BLaER1 treated with 17β-estradiol and CSF1 and Interleukin-3, amounts not matched to agents 10 nM and 100 nM (cell line): ENCODE data around the gene OGFOD2.

Source experiments
- H3K27ac ChIP-seq, 11 experiments: shearing (Covaris generic); formaldehyde crosslinking; 2 replicates each; pipeline ENCODE4 v1.8.1; 2022
- H3K27me3 ChIP-seq, 11 experiments: shearing (Covaris generic); formaldehyde crosslinking; 2 replicates each; pipeline ENCODE4 v1.8.1; 2022
- H3K36me3 ChIP-seq, 11 experiments: shearing (Covaris generic); formaldehyde crosslinking; 2 replicates each; pipeline ENCODE4 v1.8.1; 2022
- H3K4me1 ChIP-seq, 10 experiments: shearing (Covaris generic); formaldehyde crosslinking; 2 replicates each; pipeline ENCODE4 v1.8.1; 2022
- H3K4me2 ChIP-seq, 11 experiments: shearing (Covaris generic); formaldehyde crosslinking; 2 replicates each; pipeline ENCODE4 v1.8.1; 2022
- H3K4me3 ChIP-seq, 10 experiments: shearing (Covaris generic); formaldehyde crosslinking; 2 replicates each; pipeline ENCODE4 v1.8.1; 2022
- H3K9ac ChIP-seq, 11 experiments: shearing (Covaris generic); formaldehyde crosslinking; 2 replicates each; pipeline ENCODE4 v1.8.1; 2022
- H3K9me3 ChIP-seq, 11 experiments: shearing (Covaris generic); formaldehyde crosslinking; replicated peaks in 1 of 11; 2 replicates each; pipeline ENCODE4 v1.8.1; 2022
- H4K20me1 ChIP-seq, 11 experiments: shearing (Covaris generic); formaldehyde crosslinking; 2 replicates each; pipeline ENCODE4 v1.8.1; 2022
- Cebpa-rat ChIP-seq, 11 experiments: shearing (Covaris generic); IDR thresholded peaks; 2 replicates each; pipeline ENCODE4 v1.8.1; 2022

OGFOD2 gene

DNA sequence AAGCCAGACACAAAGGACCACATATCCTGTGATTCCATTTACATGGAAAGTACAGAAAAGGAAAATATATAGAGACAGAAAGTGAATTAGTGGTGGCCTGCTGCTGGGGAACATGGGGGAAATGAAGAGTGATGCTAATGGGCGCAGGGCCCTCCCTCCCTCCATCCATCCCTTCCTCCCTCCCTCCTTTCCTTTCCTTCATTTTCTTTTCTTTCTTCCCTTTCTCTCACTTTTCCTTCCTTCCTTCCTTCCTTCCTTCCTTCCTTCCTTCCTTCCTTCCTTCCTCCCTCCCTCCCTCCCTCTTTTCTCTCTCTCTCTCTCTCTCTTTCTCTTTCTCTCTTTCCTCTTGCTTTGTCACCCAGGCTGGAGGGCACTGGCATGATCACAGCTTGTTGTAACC lies 42.7 kb downstream of the OGFOD2 start:
- TF ChIP-seq Cebpa-rat (IDR thresholded peaks at IDR 0.05), result no peak

DNA sequence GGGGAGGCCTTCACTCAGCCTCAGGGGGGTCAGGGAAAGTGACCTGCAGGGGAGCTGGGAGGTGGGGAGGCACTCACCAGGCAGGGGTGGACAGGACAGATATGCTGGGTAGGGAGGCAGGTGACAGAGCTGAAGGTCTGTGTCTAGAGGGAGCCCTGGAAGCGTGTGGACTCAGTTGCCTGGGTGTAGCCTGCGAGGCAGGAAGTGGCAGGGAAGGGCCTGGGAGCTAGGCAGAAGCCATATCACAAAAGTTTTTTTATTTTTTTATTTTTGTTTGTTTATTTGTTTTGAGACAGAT lies 44.7 kb downstream of the OGFOD2 start:
- H3K27me3 ChIP-seq, result no peaks in the 10 kb centered on the region
- H3K4me2 ChIP-seq, result no peak overlapping the region
- peaks cover 0 to 8% (median 0%) of the 10 kb centered on the region in 11 experiments; a peak in 4 of 22 replicates for H3K36me3 ChIP-seq
- H3K9me3 ChIP-seq, result no peaks in the 10 kb centered on the region
- H4K20me1 ChIP-seq, result peaks cover 0 to 23% (median 0%) of the 10 kb centered on the region in 11 experiments; a peak in 4 of 22 replicates
- no peak overlapping the region for H3K9ac ChIP-seq
- no peak overlapping the region for H3K27ac ChIP-seq
- H3K4me1 ChIP-seq, result peaks cover 5 to 34% (median 17%) of the 10 kb centered on the region in 10 experiments; a peak in 15 of 20 replicates
- TF ChIP-seq Cebpa-rat (IDR thresholded peaks at IDR 0.05), result no peak
- no peak overlapping the region for H3K4me3 ChIP-seq

More for the DNA sequence above, 42.7 kb downstream of the OGFOD2 start:
- no peaks in the 10 kb centered on the region for H3K9me3 ChIP-seq
- peaks cover 0 to 22% (median 14%) of the 10 kb centered on the region in 11 experiments; a peak in 9 of 22 replicates for H3K36me3 ChIP-seq
- H3K9ac ChIP-seq, result no peak overlapping the region
- H3K4me3 ChIP-seq, result no peak overlapping the region
- H3K4me2 ChIP-seq, result no peak overlapping the region
- H3K4me1 ChIP-seq, result peaks cover 0 to 15% (median 4%) of the 10 kb centered on the region in 10 experiments; a peak in 12 of 20 replicates
- no peak overlapping the region for H3K27ac ChIP-seq
- H4K20me1 ChIP-seq, result peaks cover 0 to 25% (median 0%) of the 10 kb centered on the region in 11 experiments; a peak in 3 of 22 replicates
- no peaks in the 10 kb centered on the region for H3K27me3 ChIP-seq

DNA sequence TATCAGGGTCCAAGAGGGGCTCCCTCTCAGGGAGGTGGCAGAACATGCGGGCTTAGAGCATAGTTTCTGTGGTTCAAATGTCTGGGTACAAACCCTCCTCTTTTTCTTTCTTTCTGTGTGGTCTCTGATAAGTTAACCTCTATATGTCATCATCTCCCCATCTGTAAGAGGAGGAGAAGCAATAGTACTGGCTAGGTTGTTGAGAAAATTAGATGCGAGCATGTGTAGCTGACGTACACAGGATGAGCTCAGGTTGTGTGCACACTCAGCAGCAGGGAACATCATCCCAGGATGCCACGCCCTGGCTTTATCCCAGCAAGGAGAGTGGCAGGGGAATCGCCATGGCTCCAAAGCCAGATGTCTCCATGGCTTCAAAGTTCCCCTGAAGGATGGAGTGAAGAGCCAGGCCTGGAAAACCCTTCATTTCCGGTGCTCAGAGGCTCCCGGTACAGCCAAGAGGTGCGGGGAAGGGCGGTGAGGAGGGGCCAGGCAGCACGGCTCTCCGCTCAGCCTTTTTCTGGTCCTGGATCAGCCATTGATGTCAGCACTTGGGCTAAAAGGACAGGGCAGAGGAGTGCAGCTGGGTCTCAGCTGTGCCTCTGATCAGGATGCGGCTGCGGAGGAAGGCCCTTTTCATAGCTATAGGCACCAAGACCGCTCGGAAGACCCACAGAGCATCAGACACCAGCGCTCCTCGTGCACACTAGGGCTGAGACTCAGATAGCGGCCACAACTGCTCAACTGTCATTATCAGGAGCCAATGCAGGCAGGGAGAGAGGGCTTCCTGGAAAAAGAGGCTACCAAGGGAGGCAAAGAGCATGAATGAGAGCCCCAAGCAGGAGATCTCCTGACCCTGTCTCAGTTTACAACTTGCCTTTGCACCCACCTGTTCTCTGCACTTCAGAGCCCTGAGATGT lies 46.9 kb downstream of the OGFOD2 start:
- Histone ChIP-seq H3K9me3 (no peaks in the 10 kb centered on the region), H3K27ac (no peak overlapping the region), H4K20me1 (peaks cover 0 to 28% (median 0%) of the 10 kb centered on the region in 11 experiments; a peak in 4 of 22 replicates), H3K4me2 (peak overlapping the region in 2 of 11 experiments; percentile 8 to 44; a peak in 1 of 22 replicates), H3K27me3 (no peaks in the 10 kb centered on the region), H3K4me1 (peaks cover 6 to 43% (median 21%) of the 10 kb centered on the region in 10 experiments; a peak in 15 of 20 replicates), H3K36me3 (peaks cover 0 to 19% (median 0%) of the 10 kb centered on the region in 11 experiments; a peak in 5 of 22 replicates), H3K9ac (no peak overlapping the region), H3K4me3 (no peak overlapping the region)
- TF ChIP-seq Cebpa-rat (IDR thresholded peaks at IDR 0.05), result no peak

DNA sequence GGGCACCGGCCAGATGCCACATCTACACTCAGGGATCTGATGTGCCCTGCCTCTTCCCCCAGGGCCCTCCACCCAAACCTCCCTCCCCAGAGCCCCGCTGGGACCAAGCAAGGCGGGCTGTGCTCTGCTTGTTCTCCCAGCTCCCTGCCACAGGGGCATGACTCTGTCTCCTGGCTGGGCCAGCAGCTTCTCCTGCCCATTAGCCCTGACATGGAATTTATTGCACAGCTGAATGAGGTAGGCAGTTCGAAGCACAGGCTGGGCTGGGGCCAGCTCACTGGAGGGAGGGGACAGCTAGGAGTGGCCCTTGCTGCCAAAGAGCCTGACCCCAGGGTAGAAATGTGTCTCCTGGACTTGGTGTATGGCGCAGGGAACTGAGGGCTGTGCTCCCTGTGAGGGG lies 47.8 kb downstream of the OGFOD2 start:
- H3K9me3 ChIP-seq, result no peaks in the 10 kb centered on the region
- peaks cover 0 to 19% (median 0%) of the 10 kb centered on the region in 11 experiments; a peak in 6 of 22 replicates for H3K36me3 ChIP-seq
- TF ChIP-seq Cebpa-rat (IDR thresholded peaks at IDR 0.05), result no peak
- peaks cover 0 to 34% (median 0%) of the 10 kb centered on the region in 11 experiments; a peak in 4 of 22 replicates for H4K20me1 ChIP-seq
- H3K4me2 ChIP-seq, result peak overlapping the region in 7 of 11 experiments; percentile 5 to 44 (median 33); a peak in 10 of 22 replicates
- H3K4me1 ChIP-seq, result peaks cover 6 to 52% (median 28%) of the 10 kb centered on the region in 10 experiments; a peak in 18 of 20 replicates
- H3K27ac ChIP-seq, result no peak overlapping the region
- H3K4me3 ChIP-seq, result no peak overlapping the region
- no peaks in the 10 kb centered on the region for H3K27me3 ChIP-seq
- no peak overlapping the region for H3K9ac ChIP-seq

GRCh38 chr12:123024819-123025391 lies 49.9 kb downstream of the OGFOD2 start:
- H3K4me2 ChIP-seq, result peak overlapping the region in 6 of 11 experiments; percentile 0 to 36 (median 16); a peak in 5 of 22 replicates
- H3K27me3 ChIP-seq, result no peaks in the 10 kb centered on the region
- TF ChIP-seq Cebpa-rat (IDR thresholded peaks at IDR 0.05), result no peak
- H3K27ac ChIP-seq, result no peak overlapping the region
- H4K20me1 ChIP-seq, result peaks cover 0 to 39% (median 0%) of the 10 kb centered on the region in 11 experiments; a peak in 4 of 22 replicates
- peaks cover 0 to 19% (median 0%) of the 10 kb centered on the region in 11 experiments; a peak in 7 of 22 replicates for H3K36me3 ChIP-seq
- H3K9ac ChIP-seq, result no peak overlapping the region
- H3K9me3 ChIP-seq, result no peaks in the 10 kb centered on the region
- no peak overlapping the region for H3K4me3 ChIP-seq
- H3K4me1 ChIP-seq, result peaks cover 17 to 63% (median 47%) of the 10 kb centered on the region in 10 experiments

- H3K9ac ChIP-seq, result no peak overlapping the region
- peaks cover 0 to 21% (median 0%) of the 10 kb centered on the region in 11 experiments; a peak in 7 of 22 replicates for H3K36me3 ChIP-seq
- no peak overlapping the region for H3K4me3 ChIP-seq
- H3K27me3 ChIP-seq, result no peaks in the 10 kb centered on the region
- TF ChIP-seq Cebpa-rat (IDR thresholded peaks at IDR 0.05), result no peak
- peaks cover 17 to 65% (median 52%) of the 10 kb centered on the region in 10 experiments for H3K4me1 ChIP-seq
- H3K9me3 ChIP-seq, result no peaks in the 10 kb centered on the region
- no peak overlapping the region for H3K4me2 ChIP-seq
- H3K27ac ChIP-seq, result no peak overlapping the region
- peaks cover 0 to 39% (median 0%) of the 10 kb centered on the region in 11 experiments; a peak in 4 of 22 replicates for H4K20me1 ChIP-seq
Observed at GRCh38 chr12:123026094-123026853, 51.2 kb downstream of the OGFOD2 start.

DNA sequence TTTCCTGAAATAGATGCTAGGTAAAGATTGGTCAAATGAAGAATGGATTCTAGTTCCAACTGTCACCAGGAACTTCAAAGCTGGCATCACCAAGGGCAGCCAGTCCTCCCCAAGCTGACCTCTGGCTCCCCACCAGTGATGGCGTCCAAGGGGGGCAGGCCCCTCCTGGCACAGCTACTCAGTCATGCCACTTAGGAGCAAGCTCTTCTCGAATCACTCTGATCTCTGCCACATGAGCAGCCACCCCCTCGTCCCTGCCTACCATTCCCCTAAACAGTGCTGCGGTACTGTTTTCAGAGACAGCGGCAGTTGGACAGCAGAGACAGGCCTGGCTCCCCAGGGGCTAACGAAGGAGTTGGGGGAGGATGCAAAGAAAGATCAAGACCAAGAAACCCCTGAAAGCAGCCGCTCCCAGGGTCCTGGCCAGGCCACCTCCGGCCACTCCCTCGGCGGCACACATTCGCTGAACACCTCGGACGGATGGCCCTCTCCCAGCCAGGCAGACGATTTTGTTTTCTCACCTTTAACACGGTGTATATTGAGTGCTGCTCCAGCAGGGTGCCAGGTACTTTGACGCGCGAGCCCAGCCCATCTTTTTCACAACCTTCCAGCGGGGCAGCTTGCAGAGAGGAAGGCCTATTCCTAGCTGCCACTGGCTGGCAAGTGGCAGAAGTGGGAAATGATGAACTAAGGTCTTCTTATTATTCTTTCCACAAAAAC lies 52.8 kb downstream of the OGFOD2 start:
- peak overlapping the region in 3 of 11 experiments; percentile 1 to 24 (median 14); a peak in 2 of 22 replicates for H3K27ac ChIP-seq

More for the DNA sequence above, 52.8 kb downstream of the OGFOD2 start:
- Histone ChIP-seq H3K9ac (peak overlapping the region in 3 of 11 experiments; percentile 4 to 48 (median 24); a peak in 4 of 22 replicates), H3K9me3 (no peaks in the 10 kb centered on the region), H4K20me1 (peaks cover 0 to 31% (median 0%) of the 10 kb centered on the region in 11 experiments; a peak in 4 of 22 replicates), H3K27me3 (no peaks in the 10 kb centered on the region), H3K4me3 (0 out of 20 replicates have a peak overlapping the region, but pooled peaks of 1 of the 10 experiments have one; percentile 4), H3K36me3 (peaks cover 0 to 31% (median 0%) of the 10 kb centered on the region in 11 experiments; a peak in 5 of 22 replicates), H3K4me1 (peaks cover 19 to 75% (median 54%) of the 10 kb centered on the region in 10 experiments), H3K4me2 (peak overlapping the region; percentile 29 to 86 (median 70); a peak in 21 of 22 replicates)
- TF ChIP-seq Cebpa-rat (IDR thresholded peaks at IDR 0.05), result no peak
